ENCODE results near the gene CHD5.

Gene CHD5

GRCh38 chr1:6165441-6165985 is 14.6 kb downstream of the CHD5 start:
- TF ChIP-seq POLR2AphosphoS5 (IDR thresholded peaks at IDR 0.05; ENCODE audit: borderline replicate concordance, low read depth, low read length) (no peak), EZH2 (IDR thresholded peaks at IDR 0.05) (no peak), FOXP2 (optimal IDR thresholded peaks at IDR 0.05; ENCODE audit: control extremely low read depth, extremely low read length, insufficient read depth) (no peak)
- no peaks in the 10 kb centered on the region for H3K9me3 ChIP-seq (ENCODE audit: low read depth, low read length)

GRCh38 chr1:6165027-6165426 is 15.1 kb downstream of the CHD5 start:
- no peak overlapping the region for H3K27ac ChIP-seq
- TF ChIP-seq FOXP2 (optimal IDR thresholded peaks at IDR 0.05; ENCODE audit: control extremely low read depth, extremely low read length, insufficient read depth) (no peak), EZH2 (IDR thresholded peaks at IDR 0.05) (no peak), POLR2AphosphoS5 (IDR thresholded peaks at IDR 0.05; ENCODE audit: borderline replicate concordance, low read depth, low read length) (no peak)
- no peaks in the 10 kb centered on the region for H3K36me3 ChIP-seq (ENCODE audit: insufficient read depth, low read length)
- no peak overlapping the region for H3K9ac ChIP-seq (ENCODE audit: insufficient read length)
- no peak overlapping the region for H3K4me3 ChIP-seq
- no peak for DNase-seq (ENCODE audit: low read depth, low spot score)
- no peaks in the 10 kb centered on the region for H3K9me3 ChIP-seq (ENCODE audit: low read depth, low read length)

More at GRCh38 chr1:6165441-6165985, 14.6 kb downstream of the CHD5 start:
- no peak for DNase-seq (ENCODE audit: low read depth, low spot score)
- Histone ChIP-seq H3K27ac (no peak overlapping the region), H3K4me3 (no peak overlapping the region), H3K9ac (ENCODE audit: insufficient read length) (no peak overlapping the region), H3K36me3 (ENCODE audit: insufficient read depth, low read length) (no peaks in the 10 kb centered on the region)

GRCh38 chr1:6163973-6164617 is 16.0 kb downstream of the CHD5 start:
- Histone ChIP-seq H3K4me3 (no peak overlapping the region), H3K9ac (ENCODE audit: insufficient read length) (no peak overlapping the region), H3K27ac (no peak overlapping the region), H3K9me3 (ENCODE audit: low read depth, low read length) (no peaks in the 10 kb centered on the region), H3K36me3 (ENCODE audit: insufficient read depth, low read length) (no peaks in the 10 kb centered on the region)
- no peak for DNase-seq (ENCODE audit: low read depth, low spot score)
- TF ChIP-seq POLR2AphosphoS5 (IDR thresholded peaks at IDR 0.05; ENCODE audit: borderline replicate concordance, low read depth, low read length), result no peak
- TF ChIP-seq EZH2 (IDR thresholded peaks at IDR 0.05), result no peak
- TF ChIP-seq FOXP2 (optimal IDR thresholded peaks at IDR 0.05; ENCODE audit: control extremely low read depth, extremely low read length, insufficient read depth), result no peak

GRCh38 chr1:6163191-6163972 is 16.7 kb downstream of the CHD5 start:
- TF ChIP-seq FOXP2 (optimal IDR thresholded peaks at IDR 0.05; ENCODE audit: control extremely low read depth, extremely low read length, insufficient read depth) (no peak), POLR2AphosphoS5 (IDR thresholded peaks at IDR 0.05; ENCODE audit: borderline replicate concordance, low read depth, low read length) (no peak), EZH2 (IDR thresholded peaks at IDR 0.05) (no peak)
- no peaks in the 10 kb centered on the region for H3K9me3 ChIP-seq (ENCODE audit: low read depth, low read length)
- H3K36me3 ChIP-seq (ENCODE audit: insufficient read depth, low read length), result no peaks in the 10 kb centered on the region
- no peak for DNase-seq (ENCODE audit: low read depth, low spot score)
- no peak overlapping the region for H3K4me3 ChIP-seq
- no peak overlapping the region for H3K9ac ChIP-seq (ENCODE audit: insufficient read length)
- H3K27ac ChIP-seq, result no peak overlapping the region

GRCh38 chr1:6162773-6163172 is 17.3 kb downstream of the CHD5 start:
- no peak overlapping the region for H3K4me3 ChIP-seq
- no peak overlapping the region for H3K9ac ChIP-seq (ENCODE audit: insufficient read length)
- no peaks in the 10 kb centered on the region for H3K36me3 ChIP-seq (ENCODE audit: insufficient read depth, low read length)
- DNase-seq (ENCODE audit: low read depth, low spot score), result no peak
- TF ChIP-seq EZH2 (IDR thresholded peaks at IDR 0.05), result no peak
- TF ChIP-seq POLR2AphosphoS5 (IDR thresholded peaks at IDR 0.05; ENCODE audit: borderline replicate concordance, low read depth, low read length), result no peak
- TF ChIP-seq FOXP2 (optimal IDR thresholded peaks at IDR 0.05; ENCODE audit: control extremely low read depth, extremely low read length, insufficient read depth), result no peak
- no peaks in the 10 kb centered on the region for H3K9me3 ChIP-seq (ENCODE audit: low read depth, low read length)
- H3K27ac ChIP-seq, result no peak overlapping the region

GRCh38 chr1:6162341-6162740 is 17.8 kb downstream of the CHD5 start:
- TF ChIP-seq FOXP2 (optimal IDR thresholded peaks at IDR 0.05; ENCODE audit: control extremely low read depth, extremely low read length, insufficient read depth), result no peak
- TF ChIP-seq EZH2 (IDR thresholded peaks at IDR 0.05), result no peak
- TF ChIP-seq POLR2AphosphoS5 (IDR thresholded peaks at IDR 0.05; ENCODE audit: borderline replicate concordance, low read depth, low read length), result no peak
- Histone ChIP-seq H3K36me3 (ENCODE audit: insufficient read depth, low read length) (no peaks in the 10 kb centered on the region), H3K27ac (no peak overlapping the region), H3K9ac (ENCODE audit: insufficient read length) (no peak overlapping the region), H3K9me3 (ENCODE audit: low read depth, low read length) (no peaks in the 10 kb centered on the region), H3K4me3 (no peak overlapping the region)
- DNase-seq (ENCODE audit: low read depth, low spot score), result no peak

- Histone ChIP-seq H3K36me3 (ENCODE audit: insufficient read depth, low read length) (no peaks in the 10 kb centered on the region), H3K4me3 (no peak overlapping the region), H3K9me3 (ENCODE audit: low read depth, low read length) (no peaks in the 10 kb centered on the region), H3K27ac (no peak overlapping the region), H3K9ac (ENCODE audit: insufficient read length) (no peak overlapping the region)
- no peak for DNase-seq (ENCODE audit: low read depth, low spot score)
- TF ChIP-seq EZH2 (IDR thresholded peaks at IDR 0.05) (no peak), POLR2AphosphoS5 (IDR thresholded peaks at IDR 0.05; ENCODE audit: borderline replicate concordance, low read depth, low read length) (no peak), FOXP2 (optimal IDR thresholded peaks at IDR 0.05; ENCODE audit: control extremely low read depth, extremely low read length, insufficient read depth) (no peak)
These were observed 21.9 kb downstream of the CHD5 start for GRCh38 chr1:6158181-6158580.

GRCh38 chr1:6157528-6158174 is 22.5 kb downstream of the CHD5 start:
- H3K9me3 ChIP-seq (ENCODE audit: low read depth, low read length), result no peaks in the 10 kb centered on the region
- no peaks in the 10 kb centered on the region for H3K36me3 ChIP-seq (ENCODE audit: insufficient read depth, low read length)
- no peak for DNase-seq (ENCODE audit: low read depth, low spot score)
- no peak overlapping the region for H3K9ac ChIP-seq (ENCODE audit: insufficient read length)
- H3K27ac ChIP-seq, result no peak overlapping the region
- TF ChIP-seq POLR2AphosphoS5 (IDR thresholded peaks at IDR 0.05; ENCODE audit: borderline replicate concordance, low read depth, low read length) (no peak), EZH2 (IDR thresholded peaks at IDR 0.05) (no peak), FOXP2 (optimal IDR thresholded peaks at IDR 0.05; ENCODE audit: control extremely low read depth, extremely low read length, insufficient read depth) (no peak)
- no peak overlapping the region for H3K4me3 ChIP-seq
